AG04449 (cell line): Measurements from ENCODE around the gene LRRC19.

Experiments used
- CTCF ChIA-PET: fragments of 350-600 bp; formaldehyde crosslinking; extraction: SDS; loops from one replicate; lab custom pipeline; 2021; ENCODE audit warnings: antibody characterized with exemption; lab: Yijun Ruan, JAX
- POLR2A ChIA-PET: fragments of 400-600, 350-600 bp; formaldehyde crosslinking; extraction: SDS; loops from one replicate; lab custom pipeline; 2020; ENCODE audit warnings: antibody characterized with exemption, inconsistent platforms; lab: Yijun Ruan, JAX
- DNase-seq: peaks from one replicate; pipeline ENCODE4 v3.0.0-alpha.2; 2010; ENCODE audit warnings: low read depth, low spot score
- H3K4me3 ChIP-seq: 2 replicates; pipeline ENCODE4 v1.5.1; 2011; ENCODE audit warnings: low read depth, mild to moderate bottlenecking, control low read depth, low read length
- CTCF ChIP-seq: IDR thresholded peaks from one replicate; pipeline ENCODE4 v1.5.1; 2011; ENCODE audit warnings: mild to moderate bottlenecking, moderate library complexity, low read length, control low read depth, inconsistent platforms; ENCODE audit not compliant: insufficient read depth; ENCODE audit errors: missing control alignments

Gene LRRC19

GRCh38 chr9:27019589-27019988 lies 14.1 kb upstream of the LRRC19 start:
- no peak for TF ChIP-seq CTCF
- DNase-seq = peak; percentile 4
- POLR2A ChIA-PET = no interaction called here
- CTCF ChIA-PET = interaction anchor here (0.9 to 4.9 kb wide), 2 partner anchors 10 to 13 kb away, joined by 3 to 26 read pairs; no protein-coding TSS in a partner anchor
- H3K4me3 ChIP-seq = no peak overlapping the region

DNA sequence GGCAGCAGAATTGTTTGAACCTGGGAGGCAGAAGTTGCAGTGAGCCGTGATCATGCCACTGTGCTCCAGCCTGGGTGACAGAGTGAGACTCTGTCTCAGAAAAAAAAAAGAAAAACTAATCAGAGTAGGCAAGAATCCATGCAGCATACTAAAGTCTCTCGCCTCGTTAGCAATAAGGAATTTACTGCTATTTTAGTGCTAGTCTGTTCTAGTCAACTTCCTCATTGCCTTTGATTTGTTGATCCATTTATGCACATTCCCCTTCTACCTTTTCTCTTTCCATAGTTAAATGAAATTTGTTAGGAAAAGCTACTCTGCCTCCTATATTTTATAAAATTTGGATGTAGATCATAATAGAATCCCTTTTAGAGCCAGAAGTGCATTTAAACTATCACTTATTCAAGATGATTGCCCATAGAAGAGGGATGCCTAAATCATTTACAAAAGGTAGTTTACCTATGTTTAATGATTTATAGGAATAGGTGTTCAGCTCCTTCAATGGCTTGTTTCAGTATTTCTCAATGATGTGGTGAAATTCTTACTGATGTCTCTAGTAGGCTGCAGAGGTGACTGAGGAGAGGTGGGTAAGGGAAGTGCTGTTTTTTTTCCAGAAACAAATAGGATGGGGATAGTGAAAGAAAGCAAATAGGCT lies 1.9 kb downstream of the LRRC19 start:
- no peak overlapping the region for H3K4me3 ChIP-seq
- POLR2A ChIA-PET = no interaction called here
- CTCF ChIA-PET = interaction anchor here (1.2 kb wide), 1 partner anchor 30 kb away, joined by 3 read pairs; no protein-coding TSS in a partner anchor
- no peak for DNase-seq
- TF ChIP-seq CTCF = no peak

- POLR2A ChIA-PET = no interaction called here
- no peak overlapping the region for H3K4me3 ChIP-seq
- CTCF ChIA-PET = interaction anchor here (0.6 to 1.3 kb wide), 2 partner anchors 15 to 20 kb away, joined by 3 to 4 read pairs; no protein-coding TSS in a partner anchor
- DNase-seq = no peak
- TF ChIP-seq CTCF = no peak
These were observed 9.7 kb downstream of the LRRC19 start for GRCh38 chr9:26995810-26996209.

DNA sequence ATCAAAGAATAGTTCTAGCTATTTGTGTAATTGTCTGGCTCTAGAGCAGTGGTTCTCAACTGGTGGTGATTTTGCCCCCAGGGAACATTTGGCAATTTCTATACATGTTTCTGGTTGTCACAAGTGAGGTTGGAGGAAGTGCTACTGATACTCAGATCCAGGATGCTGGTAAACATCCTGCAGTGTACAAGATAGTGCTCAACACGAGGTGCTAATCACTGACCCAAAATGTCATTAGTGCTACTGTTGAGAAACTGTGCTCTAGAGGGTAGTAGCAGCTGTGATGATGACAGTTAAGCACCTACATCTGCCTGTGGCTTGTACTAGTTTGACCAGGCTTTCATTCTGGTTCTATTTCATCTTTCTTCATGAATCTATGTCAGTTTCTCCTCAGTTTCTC lies 22.1 kb downstream of the LRRC19 start:
- no peak for DNase-seq
- TF ChIP-seq CTCF = no peak
- ChIA-PET CTCF (no interaction called here), POLR2A (no interaction called here)
- no peak overlapping the region for H3K4me3 ChIP-seq

DNA sequence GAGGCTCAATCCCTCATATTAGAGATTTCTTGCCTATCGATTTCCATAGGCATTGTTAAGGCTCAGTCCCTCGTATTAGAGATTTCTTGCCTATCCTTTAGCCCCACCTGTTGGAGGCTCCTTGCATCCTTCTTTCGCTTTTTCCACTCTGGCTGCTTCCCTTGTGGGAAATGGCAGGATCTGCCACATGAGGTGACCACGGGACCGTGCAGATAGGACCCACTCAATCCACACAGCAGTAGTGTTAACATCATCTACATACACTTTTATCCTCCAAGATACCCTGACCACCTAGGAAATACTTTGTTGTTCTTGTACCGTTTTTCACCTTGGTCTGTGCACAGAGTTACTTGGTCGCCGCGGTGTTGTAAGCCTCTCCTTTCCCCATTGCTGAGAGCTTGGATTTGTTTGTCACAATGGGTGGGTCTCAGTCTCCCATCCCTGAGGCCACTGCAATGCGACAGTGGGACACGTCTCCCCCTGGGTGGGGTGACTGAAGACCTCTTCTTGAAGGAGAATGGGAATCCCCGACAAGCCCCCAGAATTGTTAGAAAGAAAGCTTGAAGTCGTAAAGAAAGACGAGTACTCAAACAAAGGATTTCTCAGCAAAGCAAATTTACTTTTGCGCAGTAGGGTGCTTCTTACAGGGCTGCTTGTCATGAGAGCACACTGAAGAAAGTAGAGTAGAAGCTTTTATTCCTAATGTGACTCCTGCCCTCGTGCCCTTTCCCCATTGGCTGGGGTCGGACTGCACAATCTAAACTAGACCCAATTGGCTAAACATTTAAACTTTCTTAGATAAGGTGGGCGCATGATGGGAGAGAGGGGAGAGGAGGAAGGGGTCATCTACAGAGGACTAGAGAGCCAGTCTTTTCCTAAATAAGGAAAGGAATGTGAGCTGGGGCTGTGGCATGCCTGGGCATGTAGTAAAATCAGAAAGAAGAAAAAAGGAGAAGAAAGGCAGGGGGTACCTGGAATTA lies 29.5 kb downstream of the LRRC19 start:
- TF ChIP-seq CTCF = peak; percentile 36
- POLR2A ChIA-PET = no interaction called here
- DNase-seq = no peak
- no peak overlapping the region for H3K4me3 ChIP-seq
- CTCF ChIA-PET = interaction anchor here (0.9 to 1.8 kb wide), 9 partner anchors 9 to 253 kb away, joined by 3 to 6 read pairs (median 4); partner anchors contain the start of gene CAAP1

- ChIA-PET CTCF (interaction anchor here (0.9 to 1.8 kb wide), 8 partner anchors 10 to 252 kb away, joined by 3 to 6 read pairs (median 4); partner anchors contain the start of gene CAAP1), POLR2A (no interaction called here)
- no peak for DNase-seq
- no peak overlapping the region for H3K4me3 ChIP-seq
- TF ChIP-seq CTCF = no peak
These were observed 30.5 kb downstream of the LRRC19 start for GRCh38 chr9:26974927-26975326.
